HG02852 (cell line): ENCODE measurements around the gene MBD3L2.
"Not testable (repeated sequence)": the region's sequence is repeated elsewhere in the genome, so short reads cannot be mapped to it uniquely, and the experiment has no call there.

Source experiments
- ATAC-seq: cut with Tn5 transposase; IDR thresholded peaks from one replicate; pipeline ENCODE4 v1.9.1; 2021; ENCODE audit warnings: mild to moderate bottlenecking, moderate library complexity; ENCODE audit not compliant: unreplicated experiment

Gene MBD3L2

GRCh38 chr19:7059977-7060376, 10.9 kb downstream of the MBD3L2 start:
- not testable (repeated sequence) for ATAC-seq

- no peak for ATAC-seq
These were observed 14.2 kb downstream of the MBD3L2 start for GRCh38 chr19:7063339-7063738.

GRCh38 chr19:7063764-7064418, 14.8 kb downstream of the MBD3L2 start:
- no peak for ATAC-seq

- not testable (repeated sequence) for ATAC-seq
These were observed 18.0 kb downstream of the MBD3L2 start for GRCh38 chr19:7067122-7067521.

- no peak for ATAC-seq
These were observed 18.6 kb downstream of the MBD3L2 start for GRCh38 chr19:7067716-7068115.

GRCh38 chr19:7068599-7068998, 19.5 kb downstream of the MBD3L2 start:
- ATAC-seq, result no peak

GRCh38 chr19:7069042-7069903, 20.2 kb downstream of the MBD3L2 start, which contains the start of gene ZNF557:
Gene ZNF557 (plus strand): TSS chr19:7069703. CDS start chr19:7075075, 5,372 bp downstream.
- ATAC-seq, result peak; percentile 91

GRCh38 chr19:7069904-7070226, 20.7 kb downstream of the MBD3L2 start:
- ATAC-seq, result no peak

- no peak for ATAC-seq
These were observed 23.4 kb downstream of the MBD3L2 start for GRCh38 chr19:7072541-7072940.

- no peak for ATAC-seq
These were observed 25.7 kb downstream of the MBD3L2 start for GRCh38 chr19:7074705-7075282.

GRCh38 chr19:7076151-7076550, 27.0 kb downstream of the MBD3L2 start:
- ATAC-seq, result no peak

- ATAC-seq, result no peak
These were observed 28.9 kb downstream of the MBD3L2 start for GRCh38 chr19:7078008-7078407.

GRCh38 chr19:7083076-7083956, 34.2 kb downstream of the MBD3L2 start:
- no peak for ATAC-seq

- no peak for ATAC-seq
These were observed 39.9 kb downstream of the MBD3L2 start for GRCh38 chr19:7088999-7089398.

- no peak for ATAC-seq
These were observed 49.0 kb downstream of the MBD3L2 start for GRCh38 chr19:7098096-7098495.

GRCh38 chr19:7098701-7099596, 49.8 kb downstream of the MBD3L2 start:
- ATAC-seq, result peak; percentile 78

GRCh38 chr19:7099597-7099921, 50.4 kb downstream of the MBD3L2 start:
- ATAC-seq, result no peak
